SK-N-SH treated with all-trans-retinoic acid at 6 μM for 48 hours (cell line): Measurements from ENCODE around the gene URB1.
"Not testable (repeated sequence)": the region's sequence is repeated elsewhere in the genome, so short reads cannot be mapped to it uniquely, and the experiment has no call there.

Experiments
- ATAC-seq: fragments of 200-7000 bp; cut with Tn5 transposase; 3 replicates; pipeline ENCODE4 v1.9.1; 2020; ENCODE audit warnings: mild to moderate bottlenecking, moderate library complexity
- ARNTL ChIP-seq: fragments of 450-650 bp; formaldehyde crosslinking; IDR thresholded peaks from 2 replicates; pipeline ENCODE4 v1.5.0; 2020; ENCODE audit warnings: low read depth, mild to moderate bottlenecking, moderate library complexity, borderline replicate concordance
- BACH2 ChIP-seq: fragments of 250-450 bp; sonication (Bioruptor Pico); IDR thresholded peaks from 2 replicates; pipeline ENCODE4 v1.9.0; 2021; ENCODE audit warnings: mild to moderate bottlenecking, borderline replicate concordance
- CSDC2 ChIP-seq: fragments of 250-450 bp; sonication (Bioruptor Pico); IDR thresholded peaks from 2 replicates; pipeline ENCODE4 v1.5.0; 2020; ENCODE audit warnings: mild to moderate bottlenecking, moderate library complexity
- CSRNP3 ChIP-seq: fragments of 250-450 bp; sonication (Bioruptor Pico); IDR thresholded peaks from 2 replicates; pipeline ENCODE4 v1.5.1; 2021; ENCODE audit warnings: mild to moderate bottlenecking, moderate library complexity
- ESRRG ChIP-seq: fragments of 250-450 bp; sonication (Bioruptor Pico); IDR thresholded peaks from 2 replicates; pipeline ENCODE4 v1.6.1; 2021; ENCODE audit warnings: mild to moderate bottlenecking
- GLIS3 ChIP-seq: fragments of 250-450 bp; sonication (Bioruptor Pico); IDR thresholded peaks from 2 replicates; pipeline ENCODE4 v1.5.0; 2020; ENCODE audit warnings: mild to moderate bottlenecking, moderate library complexity
- ISL1 ChIP-seq: fragments of 250-450 bp; sonication (Bioruptor Pico); IDR thresholded peaks from 2 replicates; pipeline ENCODE4 v2.1.2; 2022; ENCODE audit warnings: mild to moderate bottlenecking, moderate library complexity
- OSR1 ChIP-seq: fragments of 250-450 bp; sonication (Bioruptor Pico); IDR thresholded peaks from 2 replicates; pipeline ENCODE4 v1.8.0; 2022; ENCODE audit warnings: moderate library complexity, mild to moderate bottlenecking, inconsistent platforms
- PATZ1 ChIP-seq: fragments of 250-450 bp; sonication (Bioruptor Pico); IDR thresholded peaks from 2 replicates; pipeline ENCODE4 v1.8.0; 2020; ENCODE audit warnings: mild to moderate bottlenecking, moderate library complexity, borderline replicate concordance
- PPARA ChIP-seq: fragments of 250-450 bp; sonication (Bioruptor Pico); IDR thresholded peaks from 2 replicates; pipeline ENCODE4 v1.5.0; 2020; ENCODE audit warnings: mild to moderate bottlenecking, borderline replicate concordance
- RARB ChIP-seq: fragments of 250-450 bp; sonication (Bioruptor Pico); IDR thresholded peaks from 2 replicates; pipeline ENCODE4 v1.8.0; 2021; ENCODE audit warnings: mild to moderate bottlenecking, moderate library complexity
- SNAI2 ChIP-seq: fragments of 250-450 bp; sonication (Bioruptor Pico); IDR thresholded peaks from 2 replicates; pipeline ENCODE4 v1.5.0; 2020; ENCODE audit warnings: mild to moderate bottlenecking, moderate library complexity
- TCF4 ChIP-seq: fragments of 250-450 bp; sonication (Bioruptor Pico); IDR thresholded peaks from 2 replicates; pipeline ENCODE4 v1.8.0; 2021; ENCODE audit warnings: mild to moderate bottlenecking, moderate library complexity, borderline replicate concordance
- TOX ChIP-seq: fragments of 250-450 bp; sonication (Bioruptor Pico); IDR thresholded peaks from 2 replicates; pipeline ENCODE4 v1.8.0; 2021; ENCODE audit warnings: mild to moderate bottlenecking, moderate library complexity, borderline replicate concordance
- ZC3H10 ChIP-seq: fragments of 250-450 bp; sonication (Bioruptor Pico); IDR thresholded peaks from 2 replicates; pipeline ENCODE4 v1.5.1; 2021; ENCODE audit warnings: mild to moderate bottlenecking, moderate library complexity
- ZFP3 ChIP-seq: fragments of 250-450 bp; sonication (Bioruptor Pico); IDR thresholded peaks from 2 replicates; pipeline ENCODE4 v1.5.0; 2020; ENCODE audit warnings: mild to moderate bottlenecking, moderate library complexity
- ZFP30 ChIP-seq: fragments of 450-650 bp; formaldehyde crosslinking; IDR thresholded peaks from 2 replicates; pipeline ENCODE4 v1.5.0; 2022; ENCODE audit warnings: mild to moderate bottlenecking, moderate library complexity
- ZNF565 ChIP-seq: fragments of 450-650 bp; formaldehyde crosslinking; conservative IDR thresholded peaks from 2 replicates; pipeline ENCODE4 v1.5.0; 2020; ENCODE audit warnings: low read depth, mild to moderate bottlenecking, moderate library complexity
- ZNF8 ChIP-seq: fragments of 450-650 bp; formaldehyde crosslinking; IDR thresholded peaks from 2 replicates; pipeline ENCODE4 v1.5.0; 2020; ENCODE audit warnings: mild to moderate bottlenecking, moderate library complexity
- TF ChIP-seq, protein P1 (sequence below): fragments of 250-450 bp; sonication (Bioruptor Pico); IDR thresholded peaks from 2 replicates; pipeline ENCODE4 v1.8.0; 2021; ENCODE audit warnings: low read depth, mild to moderate bottlenecking, moderate library complexity, borderline replicate concordance
- TF ChIP-seq, protein P2 (sequence below): fragments of 250-450 bp; sonication (Bioruptor Pico); IDR thresholded peaks from 2 replicates; pipeline ENCODE4 v1.5.1; 2020; ENCODE audit warnings: low read depth, mild to moderate bottlenecking, moderate library complexity
- TF ChIP-seq, protein P3 (sequence below): fragments of 250-450 bp; sonication (Bioruptor Pico); IDR thresholded peaks from 2 replicates; pipeline ENCODE4 v1.5.0; 2020; ENCODE audit warnings: mild to moderate bottlenecking, moderate library complexity

Gene URB1

DNA sequence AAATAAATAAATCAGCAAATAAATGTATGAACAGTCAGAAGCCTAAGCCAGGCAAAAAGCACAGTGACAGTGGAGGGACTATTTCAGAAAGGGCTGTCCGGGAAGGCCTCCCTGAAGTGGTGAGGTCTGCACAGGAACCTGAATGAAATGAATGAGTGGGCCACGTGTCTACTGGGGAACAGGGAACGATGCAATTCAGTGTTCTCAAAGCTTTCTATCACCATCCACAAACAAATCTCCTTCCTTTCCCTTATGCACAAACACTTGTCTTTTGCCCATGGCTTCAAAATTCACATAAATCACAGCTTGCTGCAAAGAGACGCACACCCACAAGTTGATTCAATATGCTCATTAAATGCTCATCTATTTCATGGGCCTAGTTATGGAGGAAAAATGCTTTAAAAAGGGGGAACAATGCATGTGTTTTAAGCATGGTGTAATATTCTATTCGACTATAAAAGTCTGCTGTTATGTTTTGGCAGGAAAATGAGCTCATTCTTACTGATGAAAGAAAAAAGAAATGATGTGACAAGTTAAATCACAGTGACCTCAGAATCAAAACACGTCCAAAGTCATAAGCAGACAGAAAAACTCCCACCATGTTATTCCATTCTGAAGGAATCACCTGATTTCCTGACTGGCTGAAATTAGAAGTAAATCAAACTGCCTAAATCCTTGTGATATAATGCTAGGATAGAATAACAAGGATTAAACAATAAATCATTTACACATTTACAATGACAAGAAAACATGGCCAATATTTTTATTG, 21.6 kb downstream of the URB1 start:
- ATAC-seq: no peak
- TF ChIP-seq ZFP3 (CRISPR knock-in tag): no peak
- TF ChIP-seq TCF4: no peak
- no peak for TF ChIP-seq PATZ1 (CRISPR knock-in tag)
- TF ChIP-seq, protein P1, sequence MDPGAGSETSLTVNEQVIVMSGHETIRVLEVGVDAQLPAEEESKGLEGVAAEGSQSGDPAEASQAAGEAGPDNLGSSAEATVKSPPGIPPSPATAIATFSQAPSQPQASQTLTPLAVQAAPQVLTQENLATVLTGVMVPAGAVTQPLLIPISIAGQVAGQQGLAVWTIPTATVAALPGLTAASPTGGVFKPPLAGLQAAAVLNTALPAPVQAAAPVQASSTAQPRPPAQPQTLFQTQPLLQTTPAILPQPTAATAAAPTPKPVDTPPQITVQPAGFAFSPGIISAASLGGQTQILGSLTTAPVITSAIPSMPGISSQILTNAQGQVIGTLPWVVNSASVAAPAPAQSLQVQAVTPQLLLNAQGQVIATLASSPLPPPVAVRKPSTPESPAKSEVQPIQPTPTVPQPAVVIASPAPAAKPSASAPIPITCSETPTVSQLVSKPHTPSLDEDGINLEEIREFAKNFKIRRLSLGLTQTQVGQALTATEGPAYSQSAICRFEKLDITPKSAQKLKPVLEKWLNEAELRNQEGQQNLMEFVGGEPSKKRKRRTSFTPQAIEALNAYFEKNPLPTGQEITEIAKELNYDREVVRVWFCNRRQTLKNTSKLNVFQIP (CRISPR knock-in tag): no peak
- TF ChIP-seq, protein P2, sequence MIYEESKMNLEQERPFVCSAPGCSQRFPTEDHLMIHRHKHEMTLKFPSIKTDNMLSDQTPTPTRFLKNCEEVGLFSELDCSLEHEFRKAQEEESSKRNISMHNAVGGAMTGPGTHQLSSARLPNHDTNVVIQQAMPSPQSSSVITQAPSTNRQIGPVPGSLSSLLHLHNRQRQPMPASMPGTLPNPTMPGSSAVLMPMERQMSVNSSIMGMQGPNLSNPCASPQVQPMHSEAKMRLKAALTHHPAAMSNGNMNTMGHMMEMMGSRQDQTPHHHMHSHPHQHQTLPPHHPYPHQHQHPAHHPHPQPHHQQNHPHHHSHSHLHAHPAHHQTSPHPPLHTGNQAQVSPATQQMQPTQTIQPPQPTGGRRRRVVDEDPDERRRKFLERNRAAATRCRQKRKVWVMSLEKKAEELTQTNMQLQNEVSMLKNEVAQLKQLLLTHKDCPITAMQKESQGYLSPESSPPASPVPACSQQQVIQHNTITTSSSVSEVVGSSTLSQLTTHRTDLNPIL: no peak
- no peak for TF ChIP-seq ESRRG (CRISPR knock-in tag)
- no peak for TF ChIP-seq TOX (CRISPR knock-in tag)
- no peak for TF ChIP-seq ZNF8 (CRISPR knock-in tag)
- TF ChIP-seq CSDC2 (CRISPR knock-in tag): no peak
- TF ChIP-seq CSRNP3 (CRISPR knock-in tag): no peak
- TF ChIP-seq ISL1 (CRISPR knock-in tag): no peak
- TF ChIP-seq ARNTL (CRISPR knock-in tag): no peak
- TF ChIP-seq PPARA: no peak
- TF ChIP-seq ZNF565 (CRISPR knock-in tag): no peak
- no peak for TF ChIP-seq BACH2 (CRISPR knock-in tag)
- no peak for TF ChIP-seq OSR1 (CRISPR knock-in tag)

- ATAC-seq: not testable (repeated sequence)
Measured at GRCh38 chr21:32368961-32369360, 23.9 kb downstream of the URB1 start.

GRCh38 chr21:32368386-32368785, 24.4 kb downstream of the URB1 start:
- TF ChIP-seq BACH2 (CRISPR knock-in tag) (no peak), CSRNP3 (CRISPR knock-in tag) (no peak), RARB (CRISPR knock-in tag) (no peak), ZC3H10 (no peak), ZNF8 (CRISPR knock-in tag) (no peak), TCF4 (no peak), PPARA (no peak), TOX (CRISPR knock-in tag) (no peak), SNAI2 (no peak), GLIS3 (CRISPR knock-in tag) (no peak), ZFP30 (CRISPR knock-in tag) (no peak), ARNTL (CRISPR knock-in tag) (no peak), ISL1 (CRISPR knock-in tag) (no peak)
- TF ChIP-seq, protein P3, sequence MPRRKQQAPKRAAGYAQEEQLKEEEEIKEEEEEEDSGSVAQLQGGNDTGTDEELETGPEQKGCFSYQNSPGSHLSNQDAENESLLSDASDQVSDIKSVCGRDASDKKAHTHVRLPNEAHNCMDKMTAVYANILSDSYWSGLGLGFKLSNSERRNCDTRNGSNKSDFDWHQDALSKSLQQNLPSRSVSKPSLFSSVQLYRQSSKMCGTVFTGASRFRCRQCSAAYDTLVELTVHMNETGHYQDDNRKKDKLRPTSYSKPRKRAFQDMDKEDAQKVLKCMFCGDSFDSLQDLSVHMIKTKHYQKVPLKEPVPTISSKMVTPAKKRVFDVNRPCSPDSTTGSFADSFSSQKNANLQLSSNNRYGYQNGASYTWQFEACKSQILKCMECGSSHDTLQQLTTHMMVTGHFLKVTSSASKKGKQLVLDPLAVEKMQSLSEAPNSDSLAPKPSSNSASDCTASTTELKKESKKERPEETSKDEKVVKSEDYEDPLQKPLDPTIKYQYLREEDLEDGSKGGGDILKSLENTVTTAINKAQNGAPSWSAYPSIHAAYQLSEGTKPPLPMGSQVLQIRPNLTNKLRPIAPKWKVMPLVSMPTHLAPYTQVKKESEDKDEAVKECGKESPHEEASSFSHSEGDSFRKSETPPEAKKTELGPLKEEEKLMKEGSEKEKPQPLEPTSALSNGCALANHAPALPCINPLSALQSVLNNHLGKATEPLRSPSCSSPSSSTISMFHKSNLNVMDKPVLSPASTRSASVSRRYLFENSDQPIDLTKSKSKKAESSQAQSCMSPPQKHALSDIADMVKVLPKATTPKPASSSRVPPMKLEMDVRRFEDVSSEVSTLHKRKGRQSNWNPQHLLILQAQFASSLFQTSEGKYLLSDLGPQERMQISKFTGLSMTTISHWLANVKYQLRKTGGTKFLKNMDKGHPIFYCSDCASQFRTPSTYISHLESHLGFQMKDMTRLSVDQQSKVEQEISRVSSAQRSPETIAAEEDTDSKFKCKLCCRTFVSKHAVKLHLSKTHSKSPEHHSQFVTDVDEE (CRISPR knock-in tag): no peak
- TF ChIP-seq, protein P2: no peak
- TF ChIP-seq, protein P1 (CRISPR knock-in tag): no peak
- ATAC-seq: no peak
